GM19239 (cell line): ENCODE measurements around the gene COMTD1.
A peak's percentile ranks its signal among the peaks of the same experiment; 100 is the strongest.

Experiments
- DNase-seq: peaks from one replicate; pipeline ENCODE4 v3.0.0; 2011; ENCODE audit warnings: low spot score; ENCODE audit not compliant: insufficient read length
- FAIRE-seq: peaks from 2 replicates; lab custom pipeline; 2011; peaks lifted over from hg19 to GRCh38; lab: Jason Lieb, UNC

COMTD1 gene

DNA sequence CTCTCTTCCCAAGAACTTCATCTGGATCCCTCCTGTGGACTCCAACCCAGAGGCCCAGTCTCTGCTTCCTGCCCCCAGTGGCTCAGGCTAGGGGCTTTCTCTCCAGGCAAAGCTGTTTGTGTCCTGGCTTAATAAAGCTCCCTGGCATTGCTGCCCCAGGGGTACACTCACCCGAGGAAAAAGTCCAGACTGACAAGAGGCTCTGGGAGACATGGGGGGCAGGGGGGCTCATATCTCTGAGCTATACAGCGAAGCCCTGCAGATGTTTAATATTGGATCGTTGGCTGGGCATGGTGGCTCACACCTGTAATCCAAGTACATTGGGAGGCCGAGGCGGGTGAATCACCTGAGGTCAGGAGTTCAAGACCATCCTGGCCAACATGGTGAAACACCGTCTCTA, 10.7 kb upstream of the COMTD1 start:
- no peak for DNase-seq
- FAIRE-seq: no peak

DNA sequence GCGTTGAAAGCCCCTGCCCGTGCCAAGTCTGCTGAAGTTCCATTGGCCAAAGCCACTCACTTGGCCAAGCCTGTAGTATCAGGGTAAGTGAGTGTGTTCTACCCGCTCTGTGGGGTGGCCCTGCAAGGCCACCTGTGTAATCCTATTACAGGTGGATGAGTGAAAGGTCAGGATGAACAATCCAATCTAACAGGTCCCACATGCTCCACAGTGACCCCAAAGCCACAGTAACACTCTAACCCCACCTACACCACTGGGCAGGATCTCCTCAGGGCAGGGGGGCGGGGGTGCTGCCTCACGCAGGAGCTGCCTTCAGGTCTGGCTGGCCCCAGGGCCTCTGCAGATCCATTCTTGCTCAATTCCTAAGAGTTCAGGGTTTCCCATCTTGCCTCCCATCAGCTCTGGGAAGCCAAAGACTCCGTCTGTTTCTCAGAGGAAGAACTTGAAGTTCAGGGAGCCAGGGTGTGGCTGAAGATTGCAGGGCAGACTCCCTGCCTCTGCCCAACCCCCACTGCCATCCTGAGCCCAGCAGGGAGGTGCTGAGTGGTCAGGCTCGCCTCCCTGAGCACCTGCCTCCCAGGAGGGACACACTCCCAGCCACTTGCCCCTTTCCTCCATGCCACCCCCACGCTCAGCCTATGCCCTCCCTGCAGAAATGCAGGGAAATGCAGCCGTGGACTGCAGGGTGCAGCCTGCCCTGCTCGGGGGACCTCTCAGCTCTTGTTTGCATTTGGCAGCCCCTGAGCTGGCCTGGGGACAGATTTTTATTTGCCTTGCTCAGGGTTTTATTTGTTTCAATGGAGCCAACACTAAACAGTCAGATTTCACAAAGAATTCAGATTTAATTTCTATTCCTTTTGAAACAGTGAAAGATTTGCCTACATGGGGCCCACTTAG, 9.8 kb upstream of the COMTD1 start:
- no peak for FAIRE-seq
- no peak for DNase-seq

- FAIRE-seq (no peak), DNase-seq (no peak)
These were observed 9.0 kb upstream of the COMTD1 start for GRCh38 chr10:75244487-75245353.

GRCh38 chr10:75243426-75243825, 7.7 kb upstream of the COMTD1 start:
- FAIRE-seq: no peak
- DNase-seq: no peak

DNA sequence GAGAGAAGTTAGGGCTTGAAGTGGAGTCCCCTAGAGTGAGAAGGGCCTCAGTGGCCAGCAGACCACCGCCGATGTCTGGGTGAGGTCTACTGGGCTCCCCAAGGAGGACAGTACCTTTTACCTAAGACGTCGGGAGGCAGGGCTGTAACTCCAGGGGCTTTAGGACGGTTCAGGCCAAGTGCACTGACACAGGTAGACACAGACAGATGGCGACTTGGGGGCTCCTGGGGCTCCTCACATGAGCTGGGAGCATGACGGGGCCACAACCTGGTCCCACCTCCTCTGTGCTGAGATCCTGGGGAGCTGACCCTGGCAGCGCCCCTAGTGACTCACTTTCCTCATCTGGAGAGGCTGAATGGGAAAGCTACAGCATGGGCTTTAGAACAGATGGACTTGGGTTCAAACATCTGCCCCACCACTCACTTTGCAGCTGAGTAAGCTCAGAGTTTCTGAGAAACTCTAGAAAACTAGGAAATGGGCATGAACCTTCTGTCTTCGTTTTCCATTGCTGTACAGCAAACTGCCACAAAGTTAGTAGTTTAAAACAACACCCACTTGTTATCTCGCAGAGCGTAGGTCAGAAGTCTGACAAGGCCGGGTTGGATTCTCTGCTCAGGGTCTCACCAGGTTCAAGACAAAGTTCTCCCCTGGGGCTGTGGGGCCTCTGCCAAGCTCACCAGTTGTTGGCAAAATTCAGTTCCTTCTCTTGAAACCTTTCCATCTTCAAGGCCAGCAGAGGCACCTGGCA, 4.7 kb upstream of the COMTD1 start:
- DNase-seq (no peak), FAIRE-seq (no peak)

DNA sequence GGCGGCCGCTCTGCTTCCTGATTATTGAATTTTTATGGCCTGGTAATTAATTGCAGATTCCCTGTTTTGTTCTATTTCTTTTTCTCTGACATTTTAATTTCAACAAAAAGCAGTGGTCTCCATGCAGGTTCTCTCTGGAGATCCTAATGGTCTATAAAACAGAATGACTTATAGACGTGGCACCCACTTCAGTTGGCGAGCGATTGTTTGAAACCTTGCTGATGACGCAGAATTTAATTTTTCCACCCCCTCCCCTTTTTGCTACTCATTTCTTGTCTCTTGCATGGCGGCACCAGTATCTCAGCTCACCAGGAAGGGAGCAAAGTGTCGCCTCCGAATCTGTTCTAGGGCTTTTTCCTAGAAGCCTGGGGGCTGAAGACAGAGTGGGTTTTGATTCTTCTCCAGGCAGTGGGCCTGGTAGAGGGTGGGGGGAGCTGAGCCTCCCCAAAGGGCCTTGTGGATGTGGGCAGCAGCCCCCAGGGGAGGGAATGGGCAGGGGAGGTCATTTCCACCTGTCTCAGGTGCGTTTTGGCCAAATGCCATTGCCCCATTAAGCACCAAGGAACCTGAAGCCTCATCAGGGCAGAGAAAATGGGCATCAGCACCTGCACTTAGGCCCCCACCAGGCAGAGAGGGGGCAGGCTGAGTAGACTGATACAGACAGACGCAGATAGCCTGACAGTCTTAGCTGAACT, 3.5 kb upstream of the COMTD1 start:
- no peak for DNase-seq
- no peak for FAIRE-seq

DNA sequence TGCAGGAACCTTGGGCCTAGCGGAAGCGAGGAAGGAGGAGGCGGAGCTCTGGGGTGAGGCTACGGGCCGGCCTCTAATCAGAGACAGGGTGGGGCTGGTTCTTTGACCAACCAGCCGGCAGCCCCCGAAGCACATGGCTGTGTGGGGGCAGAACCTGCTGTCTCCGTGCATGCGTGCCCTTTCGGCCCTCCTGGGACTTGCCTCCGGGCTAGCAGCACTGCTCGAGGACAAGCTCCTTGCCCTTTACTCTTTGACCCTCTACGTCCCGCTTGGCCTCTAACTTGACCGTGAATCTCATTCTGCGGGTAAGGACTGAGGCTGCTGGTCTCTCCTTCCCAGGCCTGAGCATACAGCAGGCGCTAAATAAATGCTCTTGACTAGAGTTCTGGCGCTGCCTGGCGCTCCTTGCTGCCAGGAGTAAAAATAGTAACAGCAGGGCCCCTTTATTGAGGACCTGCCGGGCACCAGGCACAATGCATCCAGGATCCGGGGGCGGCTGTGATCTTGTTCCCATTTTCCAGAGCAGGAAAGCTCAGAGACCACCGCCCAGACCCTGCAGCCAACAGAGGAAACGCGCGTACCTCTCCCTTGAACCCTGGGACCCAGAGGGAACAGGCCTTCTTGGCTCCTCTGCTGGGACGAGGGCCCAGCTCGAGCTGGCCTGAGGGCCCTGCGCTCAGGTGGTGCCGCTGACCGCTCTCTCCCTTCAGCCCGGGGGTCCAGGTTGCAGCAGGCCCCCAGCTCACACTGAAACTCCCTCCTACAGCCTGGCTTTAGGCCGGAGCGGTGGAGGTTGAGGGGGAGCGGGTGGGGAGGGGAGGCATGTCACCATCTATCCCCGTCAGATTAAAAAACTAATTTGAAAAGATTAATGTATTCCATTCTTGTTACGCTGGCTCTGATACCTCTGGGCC, 2.7 kb upstream of the COMTD1 start:
- FAIRE-seq: no peak
- DNase-seq: no peak

DNA sequence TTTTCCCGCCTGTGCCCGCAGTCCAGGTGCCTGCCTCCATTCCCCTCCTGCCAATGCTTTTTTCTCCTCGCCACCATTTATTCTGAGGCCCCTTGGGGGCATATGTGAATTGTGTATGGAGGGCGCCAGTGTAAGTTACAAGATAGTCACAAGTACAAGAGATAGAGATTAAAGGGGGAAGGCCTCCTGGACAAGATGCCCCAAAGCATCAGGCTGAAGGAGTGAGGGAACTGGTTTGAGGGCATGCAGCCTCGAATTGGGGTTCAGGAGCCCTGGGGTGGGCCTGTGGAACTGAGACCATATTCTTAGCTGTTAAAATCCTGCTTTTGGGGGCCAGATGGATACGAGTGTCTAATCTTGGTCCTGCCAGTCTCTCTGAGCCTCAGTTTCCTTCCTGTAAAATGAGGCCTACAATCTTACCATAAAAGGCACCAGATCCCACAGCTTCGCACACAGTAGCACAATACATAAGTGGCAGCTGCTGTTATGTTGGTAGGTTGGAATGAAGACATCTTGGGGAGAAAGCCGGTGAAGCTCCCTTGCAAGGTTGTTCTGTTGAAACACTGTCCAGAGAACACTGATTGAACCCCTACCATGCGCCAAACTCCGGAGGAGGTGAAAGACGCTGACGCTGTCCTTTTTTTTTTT, 545 bp upstream of the COMTD1 start:
- no peak for DNase-seq
- no peak for FAIRE-seq

GRCh38 chr10:75234683-75235374, 928 bp downstream of the COMTD1 start:
- DNase-seq (no peak), FAIRE-seq (no peak)

DNA sequence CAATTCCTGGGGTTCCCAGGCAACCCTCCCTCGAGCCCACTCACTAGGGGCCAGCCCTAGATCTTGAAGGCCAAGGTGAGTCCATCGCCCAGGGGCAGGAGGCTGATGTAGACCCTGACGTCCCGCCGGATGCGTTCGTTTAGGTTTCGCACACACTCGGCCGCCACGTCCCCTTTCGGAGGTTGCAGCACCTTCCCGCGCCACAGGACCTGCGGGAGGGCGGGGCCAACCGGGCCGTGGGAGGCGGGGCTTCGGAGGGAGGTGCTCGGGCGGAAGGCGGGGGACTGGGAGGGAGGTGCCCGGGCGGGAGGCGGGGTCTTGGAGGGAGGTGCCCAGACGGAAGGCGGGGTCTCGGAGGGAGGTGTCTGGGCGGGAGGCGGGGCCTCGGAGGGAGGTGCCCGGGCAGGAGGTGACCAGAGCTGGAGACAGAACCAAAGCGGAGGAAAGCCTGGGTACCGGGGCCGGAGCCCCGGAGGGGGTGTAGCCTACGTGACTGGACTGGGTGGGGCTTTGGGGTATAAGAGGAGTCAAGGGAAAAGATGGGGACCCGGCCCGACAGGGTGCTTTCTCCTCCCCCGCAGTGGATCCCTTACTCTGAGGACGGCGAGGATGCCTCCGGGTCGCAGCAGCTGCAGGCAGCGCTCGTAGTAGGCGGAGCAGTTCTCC, 1.6 kb downstream of the COMTD1 start:
- DNase-seq (peak; percentile 84), FAIRE-seq (peak; percentile 85)

DNA sequence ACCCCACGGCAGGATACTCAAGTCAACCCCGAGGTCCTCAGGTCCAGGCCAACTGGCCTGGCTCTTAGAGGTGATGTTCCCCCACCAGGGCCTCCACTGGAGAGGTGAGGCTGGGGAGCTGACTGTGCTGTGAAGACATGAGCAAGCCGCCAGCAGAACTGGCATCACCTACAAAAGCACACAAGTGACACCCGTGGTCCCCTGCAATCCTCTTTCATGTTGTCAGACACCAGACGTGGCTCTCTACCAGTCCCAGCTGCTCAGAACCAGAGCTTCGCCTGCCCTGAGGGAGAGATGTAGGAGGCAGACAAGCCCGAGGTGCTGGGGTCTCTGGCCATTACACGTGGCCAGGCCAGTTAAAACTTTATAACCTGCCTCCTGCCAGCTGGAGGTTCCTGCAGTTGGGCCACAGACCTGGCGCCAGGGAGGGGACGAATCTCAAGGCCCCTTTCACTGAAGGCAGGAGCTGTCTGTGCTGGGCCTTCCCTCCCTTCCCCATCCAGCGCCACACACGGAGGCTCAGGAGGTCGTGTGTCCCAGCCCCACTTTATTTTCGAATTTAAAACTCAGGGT, 2.2 kb downstream of the COMTD1 start:
- DNase-seq (no peak), FAIRE-seq (no peak)

- no peak for FAIRE-seq
- no peak for DNase-seq
These were observed 3.8 kb downstream of the COMTD1 start for GRCh38 chr10:75231672-75232581.

DNA sequence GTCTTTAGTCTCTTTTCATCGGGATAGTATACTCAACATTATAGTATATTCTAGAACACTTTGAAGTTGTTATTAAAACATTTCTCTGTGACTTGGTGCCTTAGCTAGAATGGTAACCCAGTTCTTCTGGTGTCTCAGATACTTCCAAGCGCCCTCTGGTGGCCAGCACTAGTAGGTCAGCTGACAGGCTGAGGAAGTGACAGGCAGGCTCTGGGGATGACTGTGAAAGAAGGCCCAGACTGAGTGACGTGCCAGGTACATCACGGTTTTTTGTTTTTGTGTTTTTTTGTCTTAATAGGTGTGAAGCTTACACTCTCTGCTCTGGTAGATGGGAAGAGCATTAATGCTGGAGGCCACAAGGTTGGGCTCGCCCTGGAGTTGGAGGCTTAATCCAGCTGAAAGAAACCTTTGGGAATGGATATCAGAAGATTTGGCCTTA, 5.1 kb downstream of the COMTD1 start:
- FAIRE-seq (peak; percentile 93), DNase-seq (peak; percentile 74)

DNA sequence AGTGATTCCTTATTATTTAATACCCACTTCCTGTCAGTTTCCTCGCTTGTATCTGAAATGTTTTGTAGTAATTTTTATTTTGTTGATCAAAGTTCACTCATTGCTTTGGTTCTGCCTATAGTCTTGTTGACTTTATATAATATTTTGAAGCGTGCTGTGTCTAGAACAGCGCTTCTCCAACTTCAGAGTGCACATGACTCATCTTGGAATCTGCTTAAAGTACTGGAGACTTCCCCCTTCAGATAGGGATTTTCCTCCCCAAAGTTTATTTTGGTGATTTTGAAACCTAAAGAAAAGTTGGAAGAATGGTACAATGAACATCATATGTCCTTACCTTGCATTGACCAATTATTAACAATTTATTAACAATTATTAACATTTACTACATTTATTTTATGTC, 5.8 kb downstream of the COMTD1 start:
- no peak for DNase-seq
- FAIRE-seq: no peak

DNA sequence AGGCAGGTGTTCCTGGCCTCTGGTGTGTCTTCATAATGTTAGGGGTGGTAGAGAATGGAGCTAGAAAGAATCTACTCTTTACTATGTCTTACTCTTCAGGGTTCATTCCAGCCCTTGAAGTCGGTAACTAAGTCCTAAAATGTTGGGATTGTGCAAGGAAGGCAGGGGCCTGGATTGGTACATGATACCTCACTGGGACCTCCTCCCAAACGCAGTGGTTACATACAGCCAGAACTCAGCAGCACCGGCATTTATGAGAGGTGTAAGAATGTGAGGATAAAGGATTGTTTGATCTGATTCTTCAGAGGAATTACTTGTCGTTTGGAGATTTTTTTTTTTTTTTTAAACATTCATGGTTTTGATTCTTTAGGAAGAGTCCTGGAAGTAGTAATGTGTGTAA, 6.9 kb downstream of the COMTD1 start:
- FAIRE-seq: no peak
- DNase-seq: no peak

DNA sequence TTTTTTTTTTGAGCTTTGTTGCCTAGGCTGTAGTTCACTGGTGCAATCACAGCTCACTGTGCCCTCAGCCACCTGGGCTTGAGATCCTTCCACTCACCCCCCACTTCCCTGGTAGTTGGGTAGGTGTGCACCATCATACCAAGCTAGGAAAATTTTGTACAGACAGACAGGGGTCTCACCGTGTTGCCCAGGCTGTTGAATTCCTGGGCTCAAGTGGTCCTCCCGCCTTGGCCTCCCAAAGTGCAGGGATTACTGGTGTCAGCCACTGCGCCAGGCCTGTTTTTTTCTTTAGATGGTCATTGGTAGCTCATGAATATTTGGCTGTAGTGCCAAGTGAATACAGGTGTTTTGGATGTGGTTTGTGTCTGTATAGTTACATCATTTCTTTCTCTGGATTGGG, 7.5 kb downstream of the COMTD1 start:
- FAIRE-seq: no peak
- DNase-seq: no peak
